Activated T-helper 17 cell treated with anti-CD3 and anti-CD28 coated beads, Interleukin-2, amount 50 U/mL, for 72 hours (primary cell): ENCODE results near the gene KRTAP10-6. TPM values are rescaled to one million over a fixed set of nuclear protein-coding genes. Genes with fewer than 3 reads are reported as not detected.
A peak's percentile ranks its signal among the peaks of the same experiment; 100 is the strongest.

Source experiments
- ATAC-seq: fragments of 150-1000 bp; cut with Tn5 transposase; replicated peaks from 2 replicates; pipeline ENCODE4 v1.10.0; 2021; ENCODE audit warnings: mild to moderate bottlenecking, moderate library complexity
- H3K27ac Mint-ChIP-seq: one replicate; pipeline ENCODE4 v1.8.0; 2022; ENCODE audit warnings: mixed read lengths
- H3K27me3 Mint-ChIP-seq: one replicate; pipeline ENCODE4 v1.8.0; 2022; ENCODE audit warnings: mixed read lengths
- H3K36me3 Mint-ChIP-seq: one replicate; pipeline ENCODE4 v1.8.0; 2022; ENCODE audit warnings: low read depth, mild to moderate bottlenecking, mixed read lengths
- H3K4me1 Mint-ChIP-seq: one replicate; pipeline ENCODE4 v1.8.0; 2022; ENCODE audit warnings: mixed read lengths
- H3K4me3 Mint-ChIP-seq: one replicate; pipeline ENCODE4 v1.8.0; 2022; ENCODE audit warnings: mild to moderate bottlenecking, mixed read lengths
- H3K9me3 Mint-ChIP-seq: one replicate; pipeline ENCODE4 v1.8.0; 2022; ENCODE audit warnings: mixed read lengths
- total RNA-seq, 2 donors: library from RNA; stranded (reverse); gene quantifications; one replicate each; pipeline ENCODE4 v1.2.3, GENCODE V29; 2022

The KRTAP10-6 gene
- total RNA-seq, 2 donors from 2014 or later = not detected

DNA sequence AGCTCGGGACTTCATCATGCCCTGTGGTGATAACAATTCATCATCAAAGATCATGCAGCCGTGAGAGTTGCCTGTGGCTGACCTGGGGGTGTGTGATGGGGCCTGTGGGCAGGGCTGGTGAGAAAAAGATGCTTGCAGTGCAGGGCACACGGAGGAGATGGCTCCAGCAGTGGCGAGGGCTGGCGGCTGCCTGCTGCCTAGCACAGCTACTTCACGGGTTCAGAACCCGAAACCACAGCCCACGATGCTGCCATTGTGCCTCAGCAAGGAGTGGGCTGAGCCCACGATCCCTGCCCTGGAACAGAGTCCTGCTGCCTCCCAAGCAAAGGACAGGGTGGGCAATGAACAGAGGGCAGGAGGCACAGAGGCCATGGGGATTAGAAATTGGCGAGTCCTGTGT, 34.0 kb upstream of the KRTAP10-6 start:
- Mint-ChIP-seq H3K4me1 (peaks cover 20% of the 10 kb centered on the region), H3K36me3 (no peaks in the 10 kb centered on the region), H3K27me3 (no peaks in the 10 kb centered on the region), H3K27ac (no peak overlapping the region), H3K4me3 (no peak overlapping the region), H3K9me3 (peaks cover 30% of the 10 kb centered on the region)
- peak; percentile 23 for ATAC-seq

- H3K9me3 Mint-ChIP-seq = peaks cover 26% of the 10 kb centered on the region
- no peak for ATAC-seq
- no peak overlapping the region for H3K27ac Mint-ChIP-seq
- H3K36me3 Mint-ChIP-seq = no peaks in the 10 kb centered on the region
- no peak overlapping the region for H3K4me3 Mint-ChIP-seq
- peaks cover 15% of the 10 kb centered on the region for H3K4me1 Mint-ChIP-seq
- H3K27me3 Mint-ChIP-seq = no peaks in the 10 kb centered on the region
These were observed 33.5 kb upstream of the KRTAP10-6 start for GRCh38 chr21:44625756-44626155.

DNA sequence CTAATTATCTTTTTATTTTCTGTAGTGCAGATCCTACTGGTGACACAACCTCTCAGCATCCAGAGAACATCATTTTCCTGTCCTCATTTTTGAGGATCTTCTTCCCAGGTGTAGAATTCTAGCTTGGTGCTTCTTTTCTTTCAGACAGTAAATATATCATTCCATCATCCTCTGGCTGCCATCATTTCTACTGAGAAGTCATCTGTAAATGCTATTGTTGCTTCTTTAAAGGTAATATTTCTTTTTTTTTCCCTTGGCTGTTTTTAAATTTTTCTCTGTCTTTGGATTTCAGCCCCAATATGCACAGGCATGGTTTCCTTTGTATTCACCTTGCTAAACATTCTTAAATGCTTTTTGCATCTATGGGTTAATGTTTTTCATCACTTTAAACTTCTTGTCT, 31.3 kb upstream of the KRTAP10-6 start:
- ATAC-seq = no peak
- no peaks in the 10 kb centered on the region for H3K36me3 Mint-ChIP-seq
- no peak overlapping the region for H3K27ac Mint-ChIP-seq
- H3K4me1 Mint-ChIP-seq = peaks cover 13% of the 10 kb centered on the region
- no peak overlapping the region for H3K4me3 Mint-ChIP-seq
- H3K9me3 Mint-ChIP-seq = peaks cover 36% of the 10 kb centered on the region
- H3K27me3 Mint-ChIP-seq = no peaks in the 10 kb centered on the region

GRCh38 chr21:44619886-44620285, 27.6 kb upstream of the KRTAP10-6 start:
- no peaks in the 10 kb centered on the region for H3K27me3 Mint-ChIP-seq
- H3K9me3 Mint-ChIP-seq = peaks cover 35% of the 10 kb centered on the region
- no peaks in the 10 kb centered on the region for H3K36me3 Mint-ChIP-seq
- H3K27ac Mint-ChIP-seq = peak overlapping the region; percentile 91
- no peak overlapping the region for H3K4me3 Mint-ChIP-seq
- H3K4me1 Mint-ChIP-seq = peaks cover 15% of the 10 kb centered on the region
- ATAC-seq = no peak

DNA sequence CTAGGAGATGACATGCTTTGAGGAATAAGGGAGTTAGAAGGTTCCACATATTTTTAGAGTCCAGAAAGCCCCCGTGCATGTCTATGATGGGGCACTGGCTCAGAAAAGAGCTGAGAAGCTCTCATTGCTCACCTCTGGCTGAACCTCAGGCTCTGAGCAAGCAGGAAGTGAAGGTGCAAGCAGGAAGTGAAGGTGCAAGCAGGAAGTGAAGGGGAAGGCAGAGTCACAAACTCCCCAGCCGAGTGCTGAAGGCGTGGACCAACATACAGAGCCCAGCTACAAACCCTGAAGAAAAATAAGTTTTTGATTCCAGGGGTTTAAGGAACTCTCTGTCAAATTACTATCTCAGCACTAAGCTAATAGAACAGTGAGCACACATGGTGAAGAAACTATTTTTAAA, 26.6 kb upstream of the KRTAP10-6 start:
- Mint-ChIP-seq H3K27ac (peak overlapping the region; percentile 91), H3K9me3 (peaks cover 27% of the 10 kb centered on the region), H3K4me1 (peaks cover 15% of the 10 kb centered on the region), H3K27me3 (no peaks in the 10 kb centered on the region), H3K4me3 (peak overlapping the region; percentile 74), H3K36me3 (no peaks in the 10 kb centered on the region)
- ATAC-seq = peak; percentile 99

GRCh38 chr21:44618504-44618903, 26.2 kb upstream of the KRTAP10-6 start:
- Mint-ChIP-seq H3K4me3 (peak overlapping the region; percentile 74), H3K9me3 (peaks cover 23% of the 10 kb centered on the region), H3K27ac (peak overlapping the region; percentile 91), H3K36me3 (no peaks in the 10 kb centered on the region), H3K27me3 (no peaks in the 10 kb centered on the region), H3K4me1 (peaks cover 15% of the 10 kb centered on the region)
- peak; percentile 54 for ATAC-seq

DNA sequence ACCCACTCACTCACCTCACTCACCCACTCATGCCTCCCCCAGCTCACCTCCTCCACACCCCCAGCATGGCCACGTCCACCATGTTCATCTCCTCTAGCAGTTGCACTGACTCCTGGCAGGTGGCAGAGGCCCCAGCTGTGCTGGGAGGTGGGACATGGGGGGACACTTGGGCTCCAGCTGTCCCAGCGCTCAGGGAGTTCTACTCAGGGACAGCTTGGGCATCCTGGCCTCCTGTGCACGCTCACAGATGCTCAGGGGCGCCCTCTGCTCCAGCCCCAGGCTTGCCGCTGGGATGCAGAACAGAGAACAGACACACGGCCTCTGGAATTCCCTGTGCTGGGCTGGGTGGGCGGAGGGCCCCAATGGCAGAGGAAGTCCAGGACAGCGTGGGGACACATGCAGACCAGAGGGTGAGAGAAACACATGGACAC, 24.8 kb upstream of the KRTAP10-6 start:
- no peak for ATAC-seq
- Mint-ChIP-seq H3K27me3 (no peaks in the 10 kb centered on the region), H3K27ac (no peak overlapping the region), H3K9me3 (peaks cover 20% of the 10 kb centered on the region), H3K4me1 (peaks cover 15% of the 10 kb centered on the region), H3K36me3 (no peaks in the 10 kb centered on the region), H3K4me3 (no peak overlapping the region)

- Mint-ChIP-seq H3K27me3 (no peaks in the 10 kb centered on the region), H3K9me3 (peaks cover 20% of the 10 kb centered on the region), H3K27ac (peak overlapping the region; percentile 16), H3K36me3 (no peaks in the 10 kb centered on the region), H3K4me1 (peaks cover 15% of the 10 kb centered on the region), H3K4me3 (no peak overlapping the region)
- no peak for ATAC-seq
These were observed 24.3 kb upstream of the KRTAP10-6 start for GRCh38 chr21:44616591-44616926.

GRCh38 chr21:44615911-44616590, 23.7 kb upstream of the KRTAP10-6 start:
- no peaks in the 10 kb centered on the region for H3K36me3 Mint-ChIP-seq
- H3K4me1 Mint-ChIP-seq = peaks cover 15% of the 10 kb centered on the region
- peak overlapping the region; percentile 16 for H3K27ac Mint-ChIP-seq
- H3K9me3 Mint-ChIP-seq = peaks cover 25% of the 10 kb centered on the region
- no peaks in the 10 kb centered on the region for H3K27me3 Mint-ChIP-seq
- ATAC-seq = no peak
- no peak overlapping the region for H3K4me3 Mint-ChIP-seq

DNA sequence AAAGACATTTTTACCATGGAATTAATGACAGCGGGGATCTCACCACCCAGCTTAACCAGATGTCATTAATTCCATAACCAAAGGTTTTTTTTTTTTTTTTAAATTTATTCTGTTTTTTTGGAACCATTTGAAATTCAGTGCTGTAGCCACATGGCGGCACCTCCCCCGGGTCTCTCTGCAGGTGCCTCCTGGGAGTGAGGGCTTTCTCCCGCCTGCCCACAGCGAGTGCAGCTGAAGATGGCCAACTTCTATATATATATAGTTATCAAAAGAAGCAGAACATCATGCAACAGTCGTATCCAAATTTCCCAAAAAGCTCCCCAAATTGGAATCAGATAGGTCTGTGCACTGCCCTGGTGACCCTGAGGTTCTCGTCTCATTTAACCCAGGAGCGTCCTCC, 23.2 kb upstream of the KRTAP10-6 start:
- Mint-ChIP-seq H3K9me3 (peaks cover 24% of the 10 kb centered on the region), H3K4me1 (peaks cover 15% of the 10 kb centered on the region), H3K27me3 (no peaks in the 10 kb centered on the region), H3K36me3 (no peaks in the 10 kb centered on the region), H3K27ac (no peak overlapping the region), H3K4me3 (no peak overlapping the region)
- ATAC-seq = no peak

DNA sequence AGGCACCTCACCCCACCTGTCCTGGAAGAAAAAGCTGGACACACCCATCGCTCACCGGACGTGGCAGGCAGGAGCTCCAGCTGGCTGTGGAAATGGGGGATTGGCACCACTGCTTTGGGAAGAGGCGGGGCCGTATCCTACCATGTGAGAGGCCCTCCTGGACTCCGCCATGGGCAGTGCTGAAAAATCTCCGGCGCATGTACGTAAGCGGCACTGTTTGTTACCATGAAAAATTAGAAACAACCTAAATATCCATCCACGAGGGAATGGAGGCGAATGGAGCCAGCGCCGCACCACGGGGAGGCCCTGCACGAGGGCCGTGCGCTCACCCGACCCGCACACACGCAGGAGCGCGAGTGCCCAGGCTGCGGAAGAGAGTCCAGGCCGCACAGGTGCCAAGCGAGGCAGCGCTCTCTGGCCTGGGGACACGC, 22.7 kb upstream of the KRTAP10-6 start:
- peaks cover 15% of the 10 kb centered on the region for H3K4me1 Mint-ChIP-seq
- H3K9me3 Mint-ChIP-seq = peaks cover 21% of the 10 kb centered on the region
- no peak overlapping the region for H3K4me3 Mint-ChIP-seq
- no peak overlapping the region for H3K27ac Mint-ChIP-seq
- H3K27me3 Mint-ChIP-seq = no peaks in the 10 kb centered on the region
- H3K36me3 Mint-ChIP-seq = no peaks in the 10 kb centered on the region
- no peak for ATAC-seq

GRCh38 chr21:44614161-44614631, 21.9 kb upstream of the KRTAP10-6 start:
- Mint-ChIP-seq H3K4me3 (no peak overlapping the region), H3K36me3 (no peaks in the 10 kb centered on the region)
- no peak for ATAC-seq

DNA sequence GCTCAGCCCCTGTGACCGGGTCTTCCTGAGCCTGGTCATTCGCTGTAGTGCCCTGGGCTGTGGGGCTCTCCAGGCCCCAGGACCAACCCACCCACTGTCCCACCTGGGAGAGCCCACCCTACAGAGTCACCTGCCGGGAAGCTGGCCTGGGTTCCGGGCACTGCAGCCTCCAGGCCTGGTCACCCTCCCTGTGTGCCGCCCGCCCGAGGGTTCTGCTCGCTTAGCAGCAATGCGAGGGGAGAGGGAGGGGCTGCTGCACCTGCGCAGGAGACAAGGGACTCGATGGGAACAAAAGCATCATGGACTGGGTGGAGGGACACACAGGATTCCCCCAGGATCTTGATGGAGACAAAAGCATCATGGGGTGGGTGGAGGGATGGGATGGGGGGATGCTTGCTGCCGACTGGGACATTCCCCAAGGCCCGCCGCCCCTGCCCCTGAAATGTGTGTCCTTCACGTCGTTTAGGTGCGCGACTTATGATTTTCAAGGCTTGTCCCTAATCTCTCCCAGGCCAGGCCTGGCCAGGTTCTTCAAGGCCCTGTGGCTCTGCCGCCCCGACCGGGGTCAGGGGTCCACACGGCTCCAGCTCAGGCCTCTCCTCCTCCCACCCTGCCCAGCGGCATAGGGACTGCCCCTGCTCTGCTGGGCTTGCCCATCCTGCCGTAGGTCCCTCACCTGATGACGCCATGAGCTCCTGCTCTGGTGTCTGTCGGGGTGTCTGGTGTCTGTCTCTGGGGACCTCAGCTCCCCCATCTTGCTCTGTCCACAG, 21.3 kb upstream of the KRTAP10-6 start:
- H3K27ac Mint-ChIP-seq = no peak overlapping the region
- no peak overlapping the region for H3K4me3 Mint-ChIP-seq
- no peak for ATAC-seq
- H3K27me3 Mint-ChIP-seq = no peaks in the 10 kb centered on the region
- peaks cover 2% of the 10 kb centered on the region for H3K4me1 Mint-ChIP-seq
- H3K36me3 Mint-ChIP-seq = no peaks in the 10 kb centered on the region
- H3K9me3 Mint-ChIP-seq = peaks cover 19% of the 10 kb centered on the region

More at GRCh38 chr21:44614161-44614631, 21.9 kb upstream of the KRTAP10-6 start:
- peaks cover 20% of the 10 kb centered on the region for H3K9me3 Mint-ChIP-seq
- no peak overlapping the region for H3K27ac Mint-ChIP-seq
- H3K27me3 Mint-ChIP-seq = no peaks in the 10 kb centered on the region
- H3K4me1 Mint-ChIP-seq = peaks cover 9% of the 10 kb centered on the region

DNA sequence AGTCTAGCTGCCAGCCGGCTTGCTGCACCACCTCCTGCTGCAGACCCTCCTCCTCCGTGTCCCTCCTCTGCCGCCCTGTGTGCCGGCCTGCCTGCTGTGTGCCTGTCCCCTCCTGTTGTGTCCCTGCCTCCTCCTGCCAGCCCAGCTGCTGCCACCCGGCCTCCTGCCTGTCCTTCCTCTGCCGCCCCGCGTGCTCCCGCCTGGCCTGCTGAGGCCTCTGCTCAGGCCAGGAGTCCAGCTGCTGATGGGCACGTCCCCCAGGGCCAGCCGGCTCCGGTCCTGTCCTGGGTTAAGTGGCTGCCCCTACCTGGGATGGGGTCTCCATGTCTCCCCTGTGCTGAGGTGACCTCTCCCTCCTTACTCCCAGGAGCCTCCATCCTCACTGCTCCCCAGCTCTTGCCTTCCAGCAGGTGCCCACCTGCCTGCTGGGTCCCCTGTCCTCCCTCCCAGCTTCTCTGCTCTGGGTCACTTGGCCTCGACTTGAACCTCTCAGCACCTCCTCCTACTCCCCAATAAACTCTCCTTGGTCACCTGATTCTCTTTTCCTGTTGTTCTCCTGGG, 20.4 kb upstream of the KRTAP10-6 start:
- H3K27me3 Mint-ChIP-seq = no peaks in the 10 kb centered on the region
- H3K36me3 Mint-ChIP-seq = no peaks in the 10 kb centered on the region
- H3K9me3 Mint-ChIP-seq = peaks cover 19% of the 10 kb centered on the region
- H3K4me1 Mint-ChIP-seq = no peaks in the 10 kb centered on the region
- H3K4me3 Mint-ChIP-seq = no peak overlapping the region
- no peak overlapping the region for H3K27ac Mint-ChIP-seq
- no peak for ATAC-seq

- no peak for ATAC-seq
These were observed 19.8 kb upstream of the KRTAP10-6 start, which contains the start of gene KRTAP10-8 for GRCh38 chr21:44612029-44612486. TSS of gene KRTAP10-8 (plus strand) at chr21:44612079. CDS start at chr21:44612101, 22 bp downstream.

More at GRCh38 chr21:44612029-44612486, 19.8 kb upstream of the KRTAP10-6 start, which contains the start of gene KRTAP10-8:
- Mint-ChIP-seq H3K4me3 (no peak within 1 kb of the TSS), H3K9me3 (peaks cover 19% of the 10 kb centered on the region), H3K27me3 (no peaks in the 10 kb centered on the region), H3K27ac (no peak within 1 kb of the TSS), H3K36me3 (no peaks in the 10 kb centered on the region), H3K4me1 (no peaks in the 10 kb centered on the region)
